CD4-positive, alpha-beta T cell treated with Interleukin-10 for 1 hour (primary cell): ENCODE measurements around the gene CIP2A.

Experiments
- DNase-seq: peaks from one replicate; pipeline ENCODE4 v3.0.0-alpha.2; 2020

The CIP2A gene

DNA sequence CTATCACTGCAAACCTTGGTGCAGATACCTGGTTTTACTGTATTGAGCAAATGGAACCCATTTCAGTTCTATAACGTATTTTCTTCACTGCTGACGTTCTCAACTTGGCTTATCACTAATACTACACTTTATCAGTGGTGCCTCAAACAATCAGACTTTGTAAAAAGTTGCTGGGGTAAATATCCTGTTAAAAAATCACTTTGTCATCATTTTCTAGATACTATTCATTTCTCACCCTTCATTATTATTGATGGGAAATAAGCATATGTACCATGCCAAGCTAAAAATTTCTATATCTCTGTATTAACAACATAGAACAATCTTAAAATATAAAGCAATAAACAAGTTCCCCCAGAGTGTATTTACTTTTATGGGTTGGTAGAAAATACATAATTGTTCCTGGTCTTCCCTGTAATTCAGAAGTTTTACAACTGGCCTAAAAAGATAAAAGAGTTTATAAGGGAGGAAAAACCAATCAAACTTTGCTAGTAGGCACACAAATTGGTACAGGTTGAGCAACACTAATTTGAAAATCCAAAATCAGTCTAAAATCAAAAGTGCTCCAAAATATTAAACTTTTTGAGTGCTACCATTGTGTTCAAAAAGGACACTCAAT, 33.2 kb downstream of the CIP2A start:
- no peak for DNase-seq

DNA sequence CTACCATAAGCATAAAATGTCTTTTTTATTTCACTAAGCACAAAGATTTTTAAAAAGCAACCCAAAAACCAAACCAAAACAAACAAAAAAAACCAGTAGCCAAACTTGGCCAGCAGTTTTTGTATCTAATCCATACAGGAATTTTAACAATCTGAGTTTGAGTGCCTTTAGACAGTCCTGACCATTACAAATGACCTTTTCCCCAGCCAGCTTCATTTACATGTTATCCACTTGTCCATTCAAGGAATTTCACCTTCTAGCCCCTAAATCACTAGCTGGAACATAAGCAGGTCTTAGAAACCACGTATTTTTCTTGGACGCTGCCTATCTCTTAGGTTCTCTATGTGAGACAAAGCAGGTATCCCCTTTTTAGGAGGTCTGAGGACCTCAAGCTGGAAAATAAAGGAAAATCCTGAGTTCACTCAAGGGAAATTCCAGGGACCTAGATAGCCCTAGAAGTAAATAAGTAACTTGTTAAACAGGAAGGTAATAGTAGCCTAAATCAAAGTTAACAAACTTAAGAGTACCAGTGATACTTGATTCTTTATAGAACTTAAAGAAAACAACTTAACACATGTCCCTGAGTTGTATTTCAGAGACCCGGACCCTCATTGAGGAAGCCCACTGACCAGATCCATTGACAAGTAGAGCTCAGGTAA, 34.2 kb downstream of the CIP2A start:
- no peak for DNase-seq

DNA sequence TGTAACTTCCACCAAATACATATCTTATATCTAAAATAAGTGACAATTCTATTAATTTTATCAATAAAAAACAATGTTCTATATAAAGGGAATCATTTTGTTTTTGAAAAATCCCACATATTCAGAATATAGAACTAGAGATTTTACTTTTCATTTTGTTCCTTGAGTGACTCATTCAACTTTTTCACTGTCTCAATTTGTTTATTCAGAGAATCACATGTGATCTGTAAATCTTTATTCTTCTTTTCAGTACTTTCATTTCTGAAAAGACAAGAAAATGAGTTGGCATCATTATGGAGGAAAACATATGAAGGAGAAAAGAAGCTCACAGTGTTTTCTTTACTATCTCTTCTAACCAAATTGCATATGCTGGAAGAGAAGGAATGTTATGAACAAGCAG, 35.0 kb downstream of the CIP2A start:
- no peak for DNase-seq

DNA sequence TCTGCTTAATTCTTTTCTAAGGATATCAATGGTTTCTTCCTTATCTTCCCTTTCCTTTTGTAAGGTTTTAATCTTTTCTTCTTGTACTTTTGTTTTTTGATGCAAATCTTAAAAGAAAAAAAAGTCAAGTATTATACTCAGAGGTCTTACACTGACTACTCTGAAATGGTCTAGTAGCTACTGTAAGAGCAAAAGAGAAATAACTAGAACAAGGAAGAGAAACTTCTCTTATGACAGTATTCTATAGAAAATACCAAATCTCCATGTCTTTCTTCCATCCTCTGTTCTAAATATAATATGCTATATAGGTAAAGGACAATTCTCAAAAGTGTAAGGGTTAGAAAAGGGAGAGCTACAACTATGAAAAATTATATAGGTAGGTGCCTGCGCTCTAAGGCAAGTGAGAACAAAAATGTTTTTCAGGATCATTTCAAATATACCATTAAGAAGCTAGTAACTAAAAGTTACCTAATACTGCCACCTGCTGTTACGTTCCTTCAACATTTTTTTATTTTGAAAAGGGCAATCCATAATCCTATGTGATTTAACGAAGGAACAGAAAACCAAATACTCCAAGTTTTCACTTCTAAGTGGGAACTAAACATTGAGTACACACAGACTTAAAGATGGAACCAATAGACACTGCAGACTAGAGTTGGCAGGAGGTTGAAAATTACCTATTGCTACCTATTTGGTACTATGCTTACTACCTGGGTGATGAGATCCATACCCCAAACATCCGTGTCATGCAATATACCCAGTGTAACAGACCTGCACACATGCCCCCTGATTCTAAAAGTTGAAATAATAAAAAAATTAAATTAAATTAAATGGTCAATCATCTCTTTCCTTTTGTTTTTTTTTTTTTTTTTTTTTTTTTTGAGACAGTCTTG, 36.7 kb downstream of the CIP2A start:
- peak; percentile 61 for DNase-seq

DNA sequence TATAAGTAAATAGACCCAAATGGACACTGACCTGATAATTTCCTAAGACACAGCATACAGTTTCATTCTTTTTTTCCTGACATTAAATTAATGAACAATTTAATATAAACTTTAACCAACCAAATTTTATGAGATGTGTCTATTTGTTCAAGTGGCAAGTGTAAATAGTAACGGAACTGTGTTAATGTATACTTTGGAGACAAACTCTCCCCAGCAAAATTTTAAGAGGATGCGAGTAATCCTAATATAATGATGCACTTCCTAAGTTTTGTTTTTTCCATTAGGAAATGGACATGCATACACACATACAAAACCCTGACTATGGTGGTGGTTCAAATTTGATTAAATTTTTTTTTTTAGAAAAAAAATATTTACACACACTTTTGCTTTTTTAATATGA, 40.4 kb downstream of the CIP2A start:
- DNase-seq = no peak

DNA sequence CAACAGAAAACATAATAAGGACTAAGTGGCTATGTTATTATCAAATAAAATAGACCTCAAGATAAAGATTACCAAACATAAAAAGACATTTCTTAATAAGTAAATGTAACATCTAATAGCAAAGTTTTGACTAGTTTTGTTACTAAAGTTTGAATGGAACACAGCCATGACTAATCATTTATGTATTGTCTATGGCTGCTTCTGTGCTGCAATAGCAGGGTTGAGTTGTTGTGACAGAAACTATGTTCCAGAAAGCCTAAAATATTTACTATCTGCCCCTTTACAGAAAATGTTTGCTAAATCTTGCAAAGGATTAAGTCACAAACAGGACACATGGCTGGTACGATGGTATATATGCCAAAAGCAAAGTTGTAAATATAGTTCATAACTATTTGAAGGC, 40.9 kb downstream of the CIP2A start:
- DNase-seq = no peak

DNA sequence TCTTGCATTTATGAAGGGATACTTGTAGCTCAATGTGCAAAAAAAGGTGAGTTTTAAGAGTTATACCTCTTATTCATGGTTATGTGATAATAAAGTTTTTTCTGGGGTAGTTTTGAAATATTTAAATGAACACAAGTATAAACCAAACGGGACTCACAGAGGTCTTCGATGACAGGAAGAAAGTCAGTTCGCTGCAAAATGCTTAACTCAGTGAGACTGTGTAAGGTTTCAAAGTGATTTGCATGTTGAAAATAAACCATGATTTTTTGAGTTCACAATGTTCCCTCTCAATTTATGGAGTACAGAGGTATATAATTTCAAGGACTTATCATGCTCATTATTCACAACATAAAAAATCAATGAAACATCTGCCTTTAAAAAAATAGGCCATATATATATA, 42.5 kb downstream of the CIP2A start:
- DNase-seq = no peak

DNA sequence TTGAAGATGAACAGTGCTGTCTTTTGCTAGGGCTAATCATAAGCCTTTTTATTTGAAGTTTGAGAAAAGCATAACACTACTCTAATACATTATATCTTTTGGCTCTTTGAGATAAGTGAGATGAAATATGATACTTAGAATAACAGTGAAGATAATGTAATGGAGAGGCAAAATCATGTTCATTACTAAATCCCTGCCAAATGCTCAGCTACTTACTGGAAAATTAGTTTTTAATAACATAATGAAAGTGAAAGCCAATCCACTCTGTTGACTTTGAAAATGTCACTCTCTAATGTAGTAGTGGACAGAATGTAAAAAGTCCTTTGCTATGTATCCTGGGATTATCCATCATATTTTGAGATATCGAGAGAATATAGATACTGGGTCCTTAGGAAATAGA, 43.0 kb downstream of the CIP2A start:
- DNase-seq = peak; percentile 15

DNA sequence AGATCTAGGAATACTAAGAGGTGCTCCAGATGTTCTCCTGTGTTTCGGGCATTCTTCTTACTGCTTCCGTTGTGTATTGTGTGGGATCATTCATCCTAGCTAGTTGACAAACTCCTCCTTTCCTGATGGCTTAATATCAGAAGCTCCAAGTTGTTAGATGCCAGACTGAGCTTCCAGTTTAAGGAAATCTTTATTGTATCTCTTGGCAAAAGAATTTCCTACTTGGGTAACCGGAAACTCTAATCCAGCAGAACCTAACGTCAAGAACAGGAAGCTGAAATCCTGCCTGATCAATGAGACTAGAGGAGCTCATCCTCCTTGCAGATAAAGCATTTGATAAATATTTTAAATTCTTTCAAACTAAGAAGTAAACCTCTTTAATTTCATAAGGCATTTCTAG, 51.2 kb downstream of the CIP2A start:
- DNase-seq = no peak

DNA sequence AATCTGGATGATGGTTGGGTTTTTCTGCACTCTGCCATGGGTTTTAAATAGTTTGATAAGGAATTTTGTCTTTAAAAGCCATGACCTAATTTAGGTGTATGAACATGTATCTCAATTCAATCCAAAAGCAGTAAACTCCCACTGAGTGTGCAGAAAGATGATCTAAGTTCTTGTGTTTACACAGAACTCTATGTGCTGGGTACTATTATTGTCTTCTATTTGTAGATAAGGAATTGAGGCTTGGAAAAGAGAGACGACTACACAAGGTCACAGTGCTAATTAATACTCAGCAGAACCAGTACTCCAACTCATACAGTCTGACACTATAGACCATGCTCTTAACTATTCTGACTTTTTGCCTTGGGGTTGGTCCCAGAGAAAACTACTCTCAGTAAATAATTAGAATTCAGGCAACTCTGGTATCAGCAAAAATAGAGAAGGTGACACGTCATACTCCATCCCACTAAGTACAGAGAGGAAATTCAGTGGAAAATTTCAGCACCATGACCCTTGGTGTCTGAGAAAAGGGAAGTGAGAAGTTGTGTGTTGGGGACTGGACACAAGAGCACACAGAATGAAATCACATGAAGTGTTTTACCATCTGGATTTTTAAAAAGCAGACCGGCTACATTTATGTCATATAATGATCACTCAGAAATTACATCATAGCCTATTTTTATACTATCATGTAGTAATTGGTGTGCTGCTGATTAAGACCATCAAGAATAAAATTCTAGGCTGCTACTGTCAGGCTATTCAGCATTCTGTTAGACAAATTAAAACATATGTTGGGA, 60.6 kb downstream of the CIP2A start:
- DNase-seq = no peak

DNA sequence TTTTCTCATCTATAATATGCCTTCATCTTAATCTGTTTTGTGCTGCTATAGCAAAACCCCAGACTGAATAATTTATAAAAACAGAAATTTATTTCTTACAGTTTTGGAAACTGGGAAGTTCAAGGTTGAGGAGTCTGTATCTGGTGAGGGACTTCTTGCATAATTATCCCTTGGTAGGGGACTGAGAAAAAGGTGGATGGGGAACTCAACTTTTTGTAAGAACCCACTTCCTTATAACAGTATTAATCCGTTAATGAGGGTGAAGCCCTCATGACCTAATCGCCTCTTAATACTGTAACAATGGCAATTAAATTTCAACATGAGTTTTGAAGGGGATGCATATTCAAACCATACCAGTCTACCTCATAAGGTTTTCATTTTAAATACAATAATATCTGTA, 61.4 kb downstream of the CIP2A start:
- DNase-seq = no peak

DNA sequence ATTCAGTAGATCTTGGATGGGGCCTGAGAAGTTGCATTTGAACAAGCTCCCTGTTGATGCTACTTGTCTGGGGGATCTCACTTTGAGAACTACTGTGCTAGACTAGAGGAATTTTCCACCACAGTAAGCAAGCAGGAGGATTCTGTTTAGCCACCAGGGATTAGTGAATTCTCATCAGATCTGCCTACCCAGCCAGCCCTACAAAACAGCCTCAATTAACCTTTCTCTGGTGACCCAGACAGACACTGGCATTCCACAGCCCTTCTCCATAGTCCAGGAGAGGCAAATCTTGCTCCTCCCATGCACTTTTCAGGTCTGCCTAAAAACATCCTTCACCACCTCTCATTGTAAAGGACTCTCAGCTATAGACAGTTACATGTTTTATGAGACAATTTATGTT, 62.1 kb downstream of the CIP2A start:
- no peak for DNase-seq

DNA sequence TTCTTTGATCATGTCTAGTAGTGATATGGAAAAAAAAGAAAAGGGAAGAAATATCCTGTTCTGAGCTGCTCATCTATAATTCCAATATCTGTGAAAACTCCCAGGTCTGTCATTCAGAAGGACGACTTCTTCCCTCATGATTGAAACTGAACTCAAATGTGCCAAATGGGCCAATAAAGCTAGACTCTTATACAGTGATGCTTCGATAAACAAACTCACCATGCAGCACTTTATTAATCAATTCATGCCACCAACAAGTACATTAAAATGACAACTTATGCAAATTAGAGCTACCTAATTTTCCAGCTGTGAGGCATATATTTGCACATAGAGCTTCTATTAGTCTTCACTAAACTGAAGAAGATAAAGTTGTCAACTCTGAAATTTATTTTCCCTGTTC, 63.3 kb downstream of the CIP2A start:
- DNase-seq = no peak

DNA sequence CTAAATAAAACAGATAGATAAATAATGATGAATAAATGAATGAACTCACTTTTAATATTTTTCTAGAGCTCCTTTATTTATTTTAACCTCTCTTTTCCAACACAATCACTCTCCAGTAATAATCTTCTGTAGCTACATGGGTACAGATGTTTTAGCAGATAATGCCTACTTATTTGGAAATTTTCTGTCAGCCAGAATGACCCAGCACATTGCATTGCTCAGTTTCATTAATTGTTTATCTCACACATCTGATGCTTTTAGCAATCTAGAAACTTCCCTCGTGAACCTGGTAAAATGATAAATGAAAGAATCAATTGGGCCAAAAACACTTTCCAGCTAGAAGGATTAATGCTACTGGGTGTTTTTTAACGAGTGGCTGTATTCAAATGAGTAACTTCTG, 64.0 kb downstream of the CIP2A start:
- DNase-seq = no peak

DNA sequence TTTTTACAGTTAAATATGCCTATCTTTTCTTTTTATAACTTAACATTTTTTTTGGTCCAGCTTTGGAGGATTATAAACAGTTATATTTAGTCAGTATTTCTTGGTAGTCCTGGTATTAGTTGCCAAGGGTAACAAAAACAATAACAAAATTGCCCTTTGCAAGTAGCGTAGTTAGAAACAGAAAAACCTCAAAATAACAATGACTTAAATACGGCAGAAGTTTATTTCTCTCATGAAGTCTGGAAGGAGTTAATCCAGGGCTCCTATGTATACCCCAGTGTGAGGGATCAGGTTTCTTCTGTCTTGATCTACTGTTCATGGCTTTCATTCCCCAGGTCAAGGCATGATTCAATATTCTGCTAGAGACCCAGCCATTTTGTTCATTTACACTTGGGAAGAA, 64.7 kb downstream of the CIP2A start:
- no peak for DNase-seq

DNA sequence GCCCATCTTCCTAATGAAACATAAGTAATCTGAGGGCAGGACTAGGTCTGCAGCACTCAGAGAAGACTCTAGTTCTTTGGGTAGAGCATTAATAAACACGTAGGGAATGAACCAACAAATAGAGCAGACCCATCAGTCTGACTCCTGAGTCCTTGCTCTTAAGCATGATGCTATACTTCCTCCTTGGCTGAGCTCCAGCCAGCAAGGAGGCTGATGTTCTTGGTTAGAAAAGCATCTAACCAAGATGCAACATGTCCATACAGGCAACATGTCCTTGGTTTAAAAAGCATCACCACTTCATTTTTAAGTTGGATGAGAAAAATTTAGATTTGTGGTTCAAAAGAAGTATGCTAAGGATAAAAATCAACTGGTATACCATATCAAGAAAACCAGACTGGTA, 70.3 kb downstream of the CIP2A start:
- DNase-seq = no peak

DNA sequence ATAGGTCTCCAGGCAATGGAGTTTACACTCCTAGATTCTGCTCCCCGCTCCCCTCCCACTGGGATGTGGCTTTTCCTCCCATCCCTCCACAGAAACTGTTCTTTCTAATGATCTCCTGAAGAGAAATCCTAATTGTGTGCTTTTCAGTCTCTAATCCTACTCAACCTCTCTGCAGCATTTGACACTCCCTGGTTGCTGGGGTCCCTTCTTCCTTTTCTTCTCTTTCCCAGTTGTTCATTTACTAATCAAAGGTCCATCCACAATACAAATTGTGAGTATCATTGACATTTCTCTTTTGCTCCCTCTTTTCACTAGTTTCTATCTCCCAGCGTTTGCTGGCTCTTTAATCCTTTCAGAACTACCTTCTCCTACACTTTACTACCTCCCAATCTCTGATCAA, 72.4 kb downstream of the CIP2A start:
- no peak for DNase-seq

DNA sequence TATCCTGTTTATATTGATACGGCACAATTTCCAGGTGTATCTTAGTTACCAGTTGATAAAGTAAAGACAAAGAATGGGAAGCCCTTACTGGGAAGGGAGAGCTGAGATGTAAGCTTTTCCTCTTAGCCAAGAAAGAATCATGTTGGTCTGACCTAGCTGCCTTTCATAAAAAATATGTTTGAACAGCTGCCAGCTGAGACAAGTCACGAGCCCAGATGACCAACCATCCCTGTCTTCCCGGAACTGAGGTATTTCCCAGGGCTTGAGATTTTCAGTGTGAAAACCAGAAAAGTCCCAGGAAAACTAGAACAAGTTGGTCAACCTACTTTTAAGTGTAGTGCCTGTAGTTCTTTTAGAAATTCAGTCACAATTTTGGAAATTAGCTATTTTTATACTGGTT, 75.3 kb downstream of the CIP2A start:
- no peak for DNase-seq

DNA sequence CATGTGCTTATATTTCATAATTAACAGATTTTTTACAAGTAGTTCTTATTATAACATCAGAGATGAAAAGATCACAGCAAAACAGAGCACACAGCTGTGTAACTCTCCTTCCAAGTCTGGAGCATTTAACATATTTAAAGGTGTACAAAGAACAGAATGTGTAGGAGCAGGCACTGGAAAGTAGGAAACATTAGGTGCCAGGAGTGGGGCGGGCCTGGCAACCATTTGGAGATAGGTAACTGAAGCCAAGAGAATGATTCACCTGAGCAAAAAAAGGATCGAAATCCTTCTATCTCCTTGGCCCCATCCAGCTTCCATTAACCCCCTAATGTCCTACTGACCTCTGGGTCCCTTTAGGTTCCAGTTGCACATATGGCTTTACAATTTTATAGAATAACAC, 76.6 kb downstream of the CIP2A start:
- no peak for DNase-seq

DNA sequence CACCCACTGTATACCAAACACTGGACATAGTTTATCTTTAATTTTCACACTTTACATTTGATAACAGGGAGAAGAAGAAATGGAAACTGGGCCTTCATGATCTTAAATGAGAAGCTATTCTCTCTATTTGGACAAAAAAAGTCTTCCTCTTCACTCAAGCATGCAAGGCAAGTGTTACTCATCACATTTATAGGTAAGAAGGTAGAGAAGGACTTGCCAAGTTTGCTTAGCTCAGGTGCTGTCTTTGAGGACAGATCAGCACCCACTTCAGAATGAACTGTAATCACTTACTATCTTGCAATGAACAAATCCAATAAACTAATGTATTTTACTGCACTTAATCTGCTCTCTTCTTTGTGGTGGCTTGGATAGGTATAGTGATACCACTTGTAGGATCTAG, 77.7 kb downstream of the CIP2A start:
- no peak for DNase-seq

DNA sequence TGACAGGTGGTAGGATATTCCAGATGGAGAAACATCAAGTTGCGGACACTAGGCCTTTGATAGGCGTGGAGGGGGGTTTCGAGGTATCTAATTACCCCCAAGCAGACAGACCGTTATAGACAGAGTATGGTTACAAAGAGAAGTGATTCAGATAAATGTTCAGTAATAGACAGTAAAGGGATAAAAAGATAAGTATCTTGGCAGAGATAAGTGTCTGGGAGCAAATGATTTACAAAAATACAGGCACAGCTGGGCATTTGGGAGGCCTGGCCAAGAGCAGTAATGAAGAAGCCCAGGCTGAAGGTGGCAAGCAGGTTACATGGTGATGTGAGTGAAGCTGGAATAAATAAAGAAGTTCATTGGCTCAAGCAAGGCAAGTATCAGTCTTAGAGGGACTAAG, 78.2 kb downstream of the CIP2A start:
- no peak for DNase-seq

DNA sequence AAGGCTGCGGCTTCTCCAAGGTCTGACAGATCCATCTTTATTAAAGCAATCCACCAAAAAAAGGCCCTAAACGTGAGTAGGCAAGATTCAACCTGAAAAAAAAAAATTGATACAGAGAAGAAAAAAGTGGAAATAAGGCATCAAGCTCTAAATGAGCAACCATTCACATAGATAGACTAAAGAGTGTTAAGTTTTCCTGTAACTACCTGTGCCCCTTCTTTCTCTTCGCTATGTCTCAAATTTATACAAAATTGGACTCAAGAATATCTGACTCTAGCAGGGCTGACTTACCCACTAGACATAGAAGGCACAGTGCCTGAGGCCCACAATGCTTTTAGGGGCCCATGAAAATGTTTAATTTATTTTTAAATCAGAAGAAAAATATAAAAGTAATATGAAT, 78.7 kb downstream of the CIP2A start, which contains the start of gene MYH15:
MYH15 (minus strand) TSS at position 101 of the 400 bp plus-strand sequence; CDS start at position 35, 66 bp downstream.
- DNase-seq = no peak

DNA sequence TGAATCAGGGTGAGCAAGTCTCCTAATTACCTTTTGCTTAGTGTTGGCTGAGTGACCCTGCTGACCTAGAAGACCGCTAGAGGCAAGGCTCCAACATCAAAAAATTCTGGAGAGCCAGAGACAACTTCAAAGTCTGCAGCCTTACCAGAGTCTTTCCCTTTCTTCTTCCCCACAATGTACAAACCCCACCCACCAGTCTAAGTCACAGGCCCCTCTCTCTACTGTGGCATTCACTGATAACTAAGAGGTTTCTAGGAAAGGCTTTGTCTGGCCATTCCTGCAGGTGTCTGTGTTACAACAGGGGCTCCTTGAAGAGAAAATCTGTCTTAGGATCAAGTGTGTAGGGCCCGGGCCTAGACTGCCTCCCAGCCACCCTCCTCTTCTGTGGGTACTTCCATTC, 79.4 kb downstream of the CIP2A start:
- DNase-seq = no peak
